GM18502 (cell line): ENCODE measurements around the gene ZNF268.

Source experiments
- ATAC-seq: cut with Tn5 transposase; IDR thresholded peaks from one replicate; pipeline ENCODE4 v1.9.1; 2021; ENCODE audit warnings: mild to moderate bottlenecking; ENCODE audit not compliant: unreplicated experiment, poor library complexity

The ZNF268 gene

DNA sequence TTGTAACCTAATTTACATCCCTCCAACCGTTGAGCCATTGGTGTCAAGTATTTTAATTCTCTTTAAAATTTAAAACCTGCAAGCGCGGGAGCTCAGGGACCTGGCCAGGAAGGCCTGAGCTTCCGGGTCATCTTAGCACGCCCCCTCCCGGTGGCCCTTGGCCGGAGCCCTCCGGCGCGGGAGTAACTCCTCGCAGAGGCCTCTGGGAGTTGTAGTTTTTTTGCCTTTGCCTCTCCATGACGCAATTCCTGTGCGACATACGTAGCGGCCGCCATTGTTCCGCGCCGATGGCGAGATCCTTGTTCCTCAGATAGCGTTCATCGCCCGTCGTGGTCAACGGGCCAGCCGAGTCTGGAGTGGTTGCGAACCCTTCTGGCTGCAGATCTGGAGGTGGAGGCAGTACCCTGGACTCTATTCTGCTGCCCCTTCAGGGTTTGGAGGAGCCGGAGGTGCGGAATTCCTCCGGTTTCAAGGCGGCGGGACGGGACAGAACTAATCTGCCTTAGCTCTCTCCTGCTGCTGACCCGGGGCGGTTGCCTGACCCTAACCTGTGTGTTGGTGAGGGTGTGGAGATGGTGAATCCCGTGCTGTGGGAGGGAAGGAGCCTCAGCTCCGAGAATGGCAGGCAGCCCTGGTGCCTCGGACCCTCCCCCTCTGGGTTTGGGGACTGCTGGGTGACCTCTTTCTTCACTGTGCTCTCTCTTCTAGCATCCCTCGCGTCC, at the start of gene ZNF268:
ZNF268 (plus strand) TSS at position 258 of the 722 bp plus-strand sequence. CDS start 503 bp downstream, outside the sequence.
- ATAC-seq: peak; percentile 93

GRCh38 chr12:133135747-133136146, 45.5 kb upstream of the ZNF268 start:
- no peak for ATAC-seq

DNA sequence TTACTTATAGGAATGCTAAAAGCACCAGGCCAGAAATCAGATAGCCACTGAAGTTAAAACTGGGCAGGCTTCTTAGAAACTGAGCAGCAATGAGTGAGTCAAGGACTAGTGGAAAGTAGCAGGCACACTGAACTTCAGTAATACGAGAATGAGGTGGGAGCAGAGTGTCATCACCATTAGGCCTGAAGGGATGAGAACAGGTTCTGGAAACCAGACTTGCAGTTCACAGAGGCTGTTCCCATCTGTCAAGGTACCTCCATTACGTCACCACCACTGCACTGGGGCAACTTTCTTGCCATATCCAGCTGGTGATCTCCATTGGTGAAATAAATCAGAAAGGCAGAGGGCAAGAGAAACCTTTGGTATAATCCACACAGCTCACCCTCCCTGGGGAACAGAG, 35.3 kb upstream of the ZNF268 start:
- ATAC-seq: no peak

GRCh38 chr12:133156125-133156690, 25.1 kb upstream of the ZNF268 start:
- no peak for ATAC-seq

DNA sequence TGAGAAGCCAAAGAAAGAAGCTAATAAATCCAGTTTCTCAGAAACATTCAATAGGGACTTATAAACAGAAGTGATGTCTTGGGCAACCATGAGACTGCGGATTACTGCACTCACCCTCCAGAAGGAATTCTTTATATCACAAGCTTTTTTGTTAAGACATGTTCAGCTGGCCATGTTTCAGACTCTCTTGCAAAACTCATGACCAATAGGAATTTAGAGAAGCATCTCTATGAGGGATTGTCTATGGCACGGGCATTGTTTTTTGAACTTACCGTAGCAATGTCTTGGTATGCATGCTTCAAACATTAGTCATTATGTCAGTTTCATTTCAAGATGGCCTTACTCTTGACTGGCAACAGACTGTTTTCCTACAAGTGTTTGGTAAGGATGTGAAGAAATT, 15.5 kb upstream of the ZNF268 start:
- no peak for ATAC-seq

DNA sequence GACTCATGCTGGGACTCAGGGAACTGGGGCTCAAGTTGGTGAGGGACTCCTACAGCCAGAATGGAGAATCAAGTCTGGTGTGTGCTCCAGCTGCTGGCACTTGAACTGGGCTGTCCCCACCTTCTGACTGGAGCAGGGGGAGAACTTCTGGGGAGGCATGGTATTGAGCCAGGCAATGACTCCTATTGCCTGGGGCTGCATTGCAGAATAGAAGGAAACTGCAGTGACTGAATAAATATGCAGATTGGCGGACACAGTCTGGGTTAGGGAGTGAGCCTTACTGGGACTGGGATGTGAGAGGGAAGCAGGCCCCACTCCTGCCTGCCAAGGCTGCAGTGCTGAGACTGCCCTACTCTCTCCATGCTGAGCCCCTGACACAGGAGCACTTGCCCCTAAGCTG, 8.8 kb upstream of the ZNF268 start:
- ATAC-seq: no peak

DNA sequence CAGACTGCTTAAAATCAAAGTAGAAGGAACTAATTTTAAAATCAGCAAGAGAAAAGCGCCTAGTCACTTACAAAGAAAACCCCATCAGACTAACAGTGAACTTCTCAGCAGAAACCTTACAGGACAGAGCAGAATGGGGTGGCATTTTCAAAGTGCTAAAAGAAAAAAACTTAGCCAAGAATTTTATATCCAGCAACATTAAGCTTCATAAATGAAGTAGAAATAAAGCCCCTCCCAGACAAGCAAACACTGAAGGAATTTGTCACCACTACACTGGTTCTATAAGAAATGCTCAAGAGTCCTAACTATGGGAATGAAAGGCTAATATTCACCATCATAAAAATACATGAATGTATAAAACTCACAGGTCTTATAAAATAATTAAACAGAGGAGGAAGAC, 6.4 kb upstream of the ZNF268 start:
- ATAC-seq: no peak

GRCh38 chr12:133180669-133181068, 626 bp upstream of the ZNF268 start:
- ATAC-seq: no peak

- ATAC-seq: no peak
These were observed 8.9 kb downstream of the ZNF268 start for GRCh38 chr12:133190176-133190575.

GRCh38 chr12:133192847-133193246, 11.6 kb downstream of the ZNF268 start:
- no peak for ATAC-seq

GRCh38 chr12:133201888-133202287, 20.6 kb downstream of the ZNF268 start:
- no peak for ATAC-seq

DNA sequence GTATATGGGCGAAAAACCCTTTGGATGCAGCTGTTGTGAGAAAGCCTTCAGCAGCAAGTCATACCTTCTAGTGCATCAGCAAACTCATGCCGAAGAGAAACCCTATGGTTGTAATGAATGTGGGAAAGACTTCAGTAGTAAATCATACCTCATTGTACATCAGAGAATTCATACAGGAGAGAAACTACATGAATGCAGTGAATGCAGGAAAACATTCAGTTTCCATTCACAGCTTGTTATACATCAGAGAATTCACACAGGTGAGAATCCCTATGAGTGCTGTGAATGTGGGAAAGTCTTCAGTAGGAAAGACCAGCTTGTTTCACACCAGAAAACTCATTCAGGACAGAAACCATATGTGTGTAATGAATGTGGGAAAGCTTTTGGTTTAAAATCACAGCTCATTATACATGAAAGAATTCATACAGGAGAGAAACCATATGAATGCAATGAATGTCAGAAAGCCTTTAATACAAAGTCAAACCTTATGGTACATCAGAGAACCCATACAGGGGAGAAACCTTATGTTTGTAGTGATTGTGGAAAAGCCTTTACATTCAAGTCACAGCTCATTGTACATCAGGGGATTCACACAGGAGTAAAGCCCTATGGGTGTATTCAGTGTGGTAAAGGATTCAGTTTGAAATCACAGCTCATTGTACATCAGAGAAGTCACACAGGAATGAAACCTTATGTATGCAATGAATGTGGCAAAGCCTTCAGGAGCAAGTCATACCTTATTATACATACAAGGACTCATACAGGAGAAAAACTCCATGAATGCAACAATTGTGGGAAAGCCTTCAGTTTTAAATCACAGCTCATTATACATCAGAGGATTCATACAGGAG, 21.4 kb downstream of the ZNF268 start:
- ATAC-seq: no peak

- no peak for ATAC-seq
These were observed 22.3 kb downstream of the ZNF268 start for GRCh38 chr12:133203344-133204263.

DNA sequence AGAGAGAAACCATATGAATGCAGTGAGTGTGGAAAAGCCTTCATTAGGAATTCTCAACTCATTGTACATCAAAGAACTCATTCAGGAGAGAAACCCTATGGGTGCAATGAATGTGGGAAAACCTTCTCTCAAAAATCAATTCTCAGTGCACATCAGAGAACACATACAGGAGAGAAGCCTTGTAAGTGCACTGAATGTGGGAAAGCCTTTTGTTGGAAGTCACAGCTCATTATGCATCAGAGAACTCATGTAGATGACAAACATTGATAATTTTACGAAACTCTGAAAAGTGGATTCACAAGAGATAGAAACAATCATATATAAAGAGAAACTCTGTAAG, 22.9 kb downstream of the ZNF268 start:
- no peak for ATAC-seq

DNA sequence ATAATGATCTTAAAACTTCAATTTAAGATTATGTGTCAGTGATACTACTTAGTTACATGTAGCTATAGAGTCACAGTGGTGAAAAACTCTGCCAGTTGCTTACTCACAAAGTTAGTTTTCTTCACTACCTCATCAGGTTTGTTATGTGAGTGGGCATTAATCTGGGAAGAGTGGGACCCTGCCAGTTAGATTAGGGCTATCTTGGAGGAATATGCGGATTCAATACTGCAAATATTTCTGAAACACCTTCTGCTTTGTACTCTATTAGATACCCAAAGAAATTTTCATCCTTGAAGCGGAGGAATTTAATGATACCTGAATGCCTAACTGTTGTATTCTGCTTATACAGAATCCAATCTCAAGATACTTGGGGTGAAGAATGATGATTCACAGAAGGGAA, 25.1 kb downstream of the ZNF268 start:
- ATAC-seq: no peak

DNA sequence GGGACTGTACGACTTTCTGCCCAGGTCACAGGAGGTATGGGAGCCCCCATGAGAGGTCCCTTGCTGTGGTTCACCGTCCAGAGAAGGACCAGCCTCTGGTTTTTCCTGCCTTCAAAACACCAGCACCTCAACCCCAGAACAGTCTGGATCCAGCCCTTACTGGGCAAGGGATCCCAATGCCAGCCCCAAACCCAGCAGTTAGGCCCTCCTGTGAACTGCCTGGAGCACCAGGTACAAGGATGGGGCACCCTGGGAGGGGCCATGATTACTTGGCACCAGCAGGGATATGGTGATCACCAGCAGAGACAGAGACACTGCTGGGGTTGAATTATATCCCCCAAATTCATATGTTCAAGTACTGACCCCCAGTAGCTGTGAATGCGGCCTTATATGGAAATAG, 34.4 kb downstream of the ZNF268 start:
- no peak for ATAC-seq

- no peak for ATAC-seq
These were observed 35.9 kb downstream of the ZNF268 start for GRCh38 chr12:133217219-133217618.

- no peak for ATAC-seq
These were observed 39.2 kb downstream of the ZNF268 start for GRCh38 chr12:133220521-133220920.

DNA sequence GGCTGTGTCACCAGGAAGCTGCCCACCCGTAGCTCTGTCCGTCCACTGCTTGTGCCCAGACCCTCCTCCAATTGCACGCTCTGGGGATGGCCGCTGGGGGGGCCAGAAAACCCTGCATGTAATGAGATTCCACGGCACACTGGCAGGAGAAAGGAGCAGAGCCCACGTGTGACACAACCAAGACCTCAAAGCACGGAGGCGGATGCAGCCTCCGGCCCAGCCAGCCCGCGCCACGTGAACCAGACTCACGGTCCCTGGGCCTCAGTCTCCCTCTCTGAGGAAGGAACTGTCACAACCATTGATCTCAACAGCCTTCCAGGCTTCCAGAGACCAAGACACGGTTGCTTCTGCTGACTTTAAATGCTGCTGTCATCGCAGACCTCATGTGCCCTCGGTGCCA, 39.9 kb downstream of the ZNF268 start:
- ATAC-seq: no peak

GRCh38 chr12:133222211-133222610, 40.9 kb downstream of the ZNF268 start:
- ATAC-seq: no peak
